GM21825 (cell line): ENCODE measurements around the gene PPT2.
"Not testable (repeated sequence)": the region's sequence is repeated elsewhere in the genome, so short reads cannot be mapped to it uniquely, and the experiment has no call there.

ENCODE experiments used
- ATAC-seq: cut with Tn5 transposase; IDR thresholded peaks from one replicate; pipeline ENCODE4 v1.9.1; 2021; ENCODE audit warnings: mild to moderate bottlenecking, moderate library complexity; ENCODE audit not compliant: unreplicated experiment

The PPT2 gene

GRCh38 chr6:32188381-32189068, 34.6 kb downstream of the PPT2 start:
- no peak for ATAC-seq

- no peak for ATAC-seq
These were observed 35.3 kb downstream of the PPT2 start for GRCh38 chr6:32189069-32189741.

GRCh38 chr6:32189742-32190053, 35.8 kb downstream of the PPT2 start:
- ATAC-seq: no peak

GRCh38 chr6:32190054-32190851, 36.3 kb downstream of the PPT2 start, which contains the start of gene PBX2:
Gene PBX2, minus strand, starts transcription at chr6:32190202. Its CDS starts 287 bp downstream, at chr6:32189915.
- ATAC-seq: peak; percentile 56

- no peak for ATAC-seq
These were observed 37.2 kb downstream of the PPT2 start for GRCh38 chr6:32190911-32191677.

- ATAC-seq: no peak
These were observed 38.0 kb downstream of the PPT2 start for GRCh38 chr6:32191696-32192607.

GRCh38 chr6:32192608-32193039, 38.7 kb downstream of the PPT2 start, which contains the start of gene GPSM3:
Gene GPSM3, minus strand, starts transcription at chr6:32192643. Its CDS starts 130 bp downstream, at chr6:32192513.
- no peak for ATAC-seq

GRCh38 chr6:32193096-32193495, 39.2 kb downstream of the PPT2 start:
- not testable (repeated sequence) for ATAC-seq

- ATAC-seq: no peak
These were observed 40.4 kb downstream of the PPT2 start for GRCh38 chr6:32194388-32194787.

- no peak for ATAC-seq
These were observed 41.1 kb downstream of the PPT2 start for GRCh38 chr6:32194825-32195651.

GRCh38 chr6:32195652-32195901, 41.6 kb downstream of the PPT2 start:
- peak; percentile 65 for ATAC-seq

GRCh38 chr6:32195902-32196681, 42.2 kb downstream of the PPT2 start:
- peak; percentile 16 for ATAC-seq

- no peak for ATAC-seq
These were observed 43.0 kb downstream of the PPT2 start for GRCh38 chr6:32196682-32197616.

GRCh38 chr6:32198345-32198696, 44.4 kb downstream of the PPT2 start:
- no peak for ATAC-seq

- no peak for ATAC-seq
These were observed 44.9 kb downstream of the PPT2 start for GRCh38 chr6:32198866-32199265.

- no peak for ATAC-seq
These were observed 47.0 kb downstream of the PPT2 start for GRCh38 chr6:32200711-32201475.

GRCh38 chr6:32202186-32202585, 48.2 kb downstream of the PPT2 start:
- ATAC-seq: no peak
